GM06990 (cell line): ENCODE data around the gene SEPTIN3.

ENCODE experiments used
- DNase-seq: peaks from one replicate; pipeline ENCODE4 v3.0.0-alpha.2; 2011; ENCODE audit not compliant: insufficient read length; ENCODE audit errors: extremely low read depth
- H3K27me3 ChIP-seq: replicated peaks from 2 replicates; pipeline ENCODE4 v1.6.0; 2011; ENCODE audit warnings: low read length; ENCODE audit not compliant: control insufficient read depth, insufficient read depth
- H3K36me3 ChIP-seq: 2 replicates; pipeline ENCODE4 v1.5.1; 2011; ENCODE audit warnings: low read length; ENCODE audit not compliant: control insufficient read depth, insufficient read depth
- H3K4me3 ChIP-seq: replicated peaks from 2 replicates; pipeline ENCODE4 v1.5.1; 2011; ENCODE audit warnings: low read depth, mild to moderate bottlenecking, control low read depth, low read length
- CTCF ChIP-seq: IDR thresholded peaks from 2 replicates; pipeline ENCODE4 v1.5.1; 2011; ENCODE audit warnings: low read length, control low read depth, mild to moderate bottlenecking, inconsistent platforms; ENCODE audit not compliant: insufficient read depth, poor library complexity, severe bottlenecking

The SEPTIN3 gene

GRCh38 chr22:41968601-41969000 is 642 bp upstream of the SEPTIN3 start:
- Histone ChIP-seq H3K4me3 (no peak overlapping the region), H3K27me3 (no peaks in the 10 kb centered on the region), H3K36me3 (no peaks in the 10 kb centered on the region)
- TF ChIP-seq CTCF: no peak
- no peak for DNase-seq

- no peaks in the 10 kb centered on the region for H3K36me3 ChIP-seq
- DNase-seq: no peak
- no peak overlapping the region for H3K4me3 ChIP-seq
- no peaks in the 10 kb centered on the region for H3K27me3 ChIP-seq
- TF ChIP-seq CTCF: no peak
These were observed 1.4 kb downstream of the SEPTIN3 start for GRCh38 chr22:41970601-41971000.

- TF ChIP-seq CTCF: no peak
- no peak overlapping the region for H3K4me3 ChIP-seq
- peaks cover 1% of the 10 kb centered on the region; the same call in 1 of the 2 replicates for H3K27me3 ChIP-seq
These were observed 2.2 kb downstream of the SEPTIN3 start for GRCh38 chr22:41971431-41971830.

GRCh38 chr22:41974691-41975290 is 5.5 kb downstream of the SEPTIN3 start:
- DNase-seq: no peak
- no peaks in the 10 kb centered on the region for H3K36me3 ChIP-seq
- TF ChIP-seq CTCF: no peak
- no peak overlapping the region for H3K4me3 ChIP-seq
- H3K27me3 ChIP-seq: peaks cover 1% of the 10 kb centered on the region; the same call in 1 of the 2 replicates

More at GRCh38 chr22:41971431-41971830, 2.2 kb downstream of the SEPTIN3 start:
- DNase-seq: no peak
- H3K36me3 ChIP-seq: no peaks in the 10 kb centered on the region

GRCh38 chr22:41975299-41976069 is 6.2 kb downstream of the SEPTIN3 start:
- Histone ChIP-seq H3K4me3 (no peak overlapping the region), H3K27me3 (peaks cover 1% of the 10 kb centered on the region; the same call in 1 of the 2 replicates), H3K36me3 (no peaks in the 10 kb centered on the region)
- TF ChIP-seq CTCF: no peak
- no peak for DNase-seq
